DND-41 (cell line): ENCODE measurements around the gene VPS35.

ENCODE experiments used
- CTCF ChIP-seq: IDR thresholded peaks from 2 replicates; pipeline ENCODE4 v1.5.1; 2012; ENCODE audit warnings: borderline replicate concordance, low read length, moderate library complexity, mild to moderate bottlenecking; ENCODE audit not compliant: poor library complexity, severe bottlenecking; ENCODE audit errors: extremely low read depth
- EZH2 ChIP-seq: IDR thresholded peaks from 3 replicates; pipeline ENCODE4 v1.6.1; 2012; ENCODE audit warnings: borderline replicate concordance, low read depth, mild to moderate bottlenecking, moderate library complexity, low read length, inconsistent platforms; ENCODE audit not compliant: severe bottlenecking

- no peak for TF ChIP-seq CTCF
- no peak for TF ChIP-seq EZH2
These were observed 7.0 kb upstream of the VPS35 start for GRCh38 chr16:46695937-46696336.
